Ovary (tissue), 9 donors: Measurements from ENCODE around the gene OR2V2. TPM values are rescaled to one million over a fixed set of nuclear protein-coding genes. Genes with fewer than 3 reads are reported as not detected.
A peak's percentile ranks its signal among the peaks of the same experiment; 100 is the strongest.
"Not testable (repeated sequence)": the region's sequence is repeated elsewhere in the genome, so short reads cannot be mapped to it uniquely, and the experiment has no call there.

Experiments
- DNase-seq, 5 donors: peaks; one replicate each; pipeline ENCODE4 v3.0.0-alpha.2; 2019 to 2020
- H3K27ac ChIP-seq, 2 donors: fragments of 200-600 bp; one replicate each; pipeline versions ENCODE4 v1.5.1 to v1.8.0; 2019 to 2022
- H3K27me3 ChIP-seq: fragments of 200-600 bp; one replicate; pipeline ENCODE4 v1.8.0; 2022
- H3K36me3 ChIP-seq: fragments of 200-600 bp; sonication (generic); one replicate; pipeline ENCODE4 v1.5.1; 2019
- H3K4me1 ChIP-seq: one replicate; pipeline ENCODE4 v1.8.1; 2013; ENCODE audit warnings: mild to moderate bottlenecking, moderate library complexity; ENCODE audit not compliant: insufficient read depth
- H3K4me3 ChIP-seq: fragments of 200-600 bp; sonication (generic); one replicate; pipeline ENCODE4 v1.5.1; 2017
- H3K9me3 ChIP-seq, 2 donors: fragments of 200-600 bp in 1 of 2; sonication (generic) in 1 of 2; one replicate each; pipeline versions ENCODE4 v1.5.1 to v1.8.1; 2013 to 2019; ENCODE audit warnings: mild to moderate bottlenecking in 1 of 2, moderate library complexity in 1 of 2
- CTCF ChIP-seq, 3 donors: fragments of 450-650 bp in 2 of 3; fragments of 200-600 bp in 1 of 3; IDR thresholded peaks; one replicate each; pipeline versions ENCODE4 v1.5.1 to v1.8.0; 2016 to 2022; ENCODE audit warnings: antibody characterized with exemption in 3 of 3, mild to moderate bottlenecking in 1 of 3
- EP300 ChIP-seq: sonication (generic); formaldehyde crosslinking; IDR thresholded peaks from one replicate; pipeline ENCODE4 v1.6.1; 2017; ENCODE audit warnings: antibody characterized with exemption
- POLR2A ChIP-seq: fragments of 450-650 bp; IDR thresholded peaks from one replicate; pipeline ENCODE4 v1.6.1; 2017; ENCODE audit warnings: antibody characterized with exemption, mild to moderate bottlenecking, moderate library complexity
- whole genome bisulfite sequencing, 3 donors: extraction: QIAGEN DNeasy Blood & Tissue Kit in 1 of 3; methylation state at CpG; one replicate each; pipeline versions ENCODE4 v1.1.5 to v1.1.7; 2013 to 2017; 5-methylcytosine and 5-hydroxymethylcytosine counted together
- intact Hi-C, 4 donors: fragments of 100-400 bp; cut with DNase I; formaldehyde crosslinking; loops; one replicate each; pipeline versions ENCODE4 v1.11.0 to v1.15.1; 2022 to 2023
- polyA plus RNA-seq, 2 donors: library from polyadenylated mRNA; stranded (reverse); fragments of 200-250 nt in 1 of 2; fragments of 350-450 nt in 1 of 2; fragmentation: Illumina TruSeq in 1 of 2; extraction: RNeasy Lipid Tissue Mini Kit (QIAGEN cat#74804) in 1 of 2; gene quantifications; one replicate each; pipeline ENCODE4 v1.2.3, GENCODE V29; 2013 to 2014
- total RNA-seq, 7 donors: library from RNA; depleted of rRNA in 2 of 7; stranded (reverse); fragments of >200 nt in 2 of 7; fragmentation: NEBNext Ultra II Directional in 3 of 7; extraction: Animal tissue kit (Norgen Biotek cat#: 25700) in 3 of 7; gene quantifications; one replicate each; pipeline versions ENCODE4 v1.1.0 to v1.2.4, GENCODE V29; 2016 to 2023
- donor health status: DM: no; HTN: no; CAD: no; lungs with moderate emphysema.
- donor health status: DM: no; HTN: no; CAD: no.
- donor health status: Bipolar disorder and iron deficiency.
- donor health status: DM: yes; HTN: yes; CAD: no.
- donor health status: DM: no; HTN: no; CAD: no.
- donor health status: DM: yes; HTN: yes; CAD: no.

OR2V2 gene
- total and polyA plus RNA-seq, 9 donors, result 0.80 TPM; not detected in 8

- intact Hi-C loops, result no loop called here
- H3K27me3 ChIP-seq, result no peaks in the 10 kb centered on the region
- 11 to 15% (median 15%) methylated on average over 11 of the region's 11 CpGs for WGBS, 3 donors
These were observed 20.6 kb downstream of the OR2V2 start for GRCh38 chr5:181167814-181168488.

GRCh38 chr5:181168595-181169118 lies 21.3 kb downstream of the OR2V2 start:
- 31 to 35% (median 31%) methylated on average over 14 of the region's 14 CpGs for WGBS, 3 donors
- H3K27me3 ChIP-seq, result peaks cover 3% of the 10 kb centered on the region
- H3K4me1 ChIP-seq, result no peaks in the 10 kb centered on the region
- H3K9me3 ChIP-seq, result no peaks in the 10 kb centered on the region
- H3K4me3 ChIP-seq, result no peak overlapping the region
- no peak overlapping the region for H3K27ac ChIP-seq
- DNase-seq, result no peak
- no peak for TF ChIP-seq EP300
- TF ChIP-seq CTCF (IDR thresholded peaks at IDR 0.05), result no peak
- TF ChIP-seq POLR2A, result no peak
- intact Hi-C loops, result no loop called here
- no peaks in the 10 kb centered on the region for H3K36me3 ChIP-seq

More at GRCh38 chr5:181167814-181168488, 20.6 kb downstream of the OR2V2 start:
- no peak for TF ChIP-seq EP300
- no peak for TF ChIP-seq CTCF (IDR thresholded peaks at IDR 0.05)
- no peak for TF ChIP-seq POLR2A
- Histone ChIP-seq H3K27ac (no peak overlapping the region), H3K4me3 (no peak overlapping the region), H3K4me1 (no peaks in the 10 kb centered on the region), H3K36me3 (no peaks in the 10 kb centered on the region), H3K9me3 (no peaks in the 10 kb centered on the region)
- no peak for DNase-seq

DNA sequence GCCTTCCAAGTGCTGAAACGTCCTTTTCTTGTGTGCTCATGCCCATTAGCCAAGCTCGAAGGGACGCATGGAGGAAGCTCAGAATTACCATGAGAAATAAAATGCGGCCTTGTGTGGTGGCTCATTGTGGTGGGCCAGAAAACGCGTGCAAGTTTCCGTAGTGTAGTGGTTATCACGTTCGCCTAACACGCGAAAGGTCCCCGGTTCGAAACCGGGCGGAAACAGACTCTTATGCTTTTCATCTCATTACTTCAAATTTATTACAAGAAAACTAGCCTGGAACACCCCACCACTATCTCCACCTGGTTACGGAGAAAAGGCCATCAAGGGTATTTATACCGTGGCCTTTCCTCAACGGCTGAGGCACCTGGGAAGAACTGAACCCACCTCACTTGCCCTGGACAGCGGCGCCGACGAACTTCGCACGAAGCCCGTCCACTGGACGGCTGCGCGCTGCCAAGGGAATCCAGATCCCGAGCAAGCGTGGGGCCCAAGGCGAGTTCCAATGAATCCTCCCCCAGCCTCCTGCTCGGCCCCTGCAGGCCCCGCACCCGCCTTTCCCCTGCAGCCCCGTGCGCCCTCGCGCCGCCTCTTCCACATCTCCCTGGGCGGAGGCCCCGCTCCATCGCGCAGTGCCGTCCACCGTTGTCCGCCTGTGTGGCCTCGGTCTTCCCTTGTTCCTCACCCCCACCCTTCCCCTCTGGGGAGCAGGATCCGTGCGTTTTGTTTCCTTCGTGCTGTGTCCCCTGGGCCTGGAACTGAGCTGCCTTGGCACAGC lies 22.3 kb downstream of the OR2V2 start:
- intact Hi-C loops, H3K27me3 ChIP-seq, H3K27ac ChIP-seq, H3K4me3 ChIP-seq, H3K36me3 ChIP-seq, H3K9me3 ChIP-seq, H3K4me1 ChIP-seq: not testable (repeated sequence)
- 4 to 6% (median 4%) methylated on average over 50 of the region's 50 CpGs for WGBS, 3 donors
- peak in 2 of 5 donors; percentile 49 to 65 for DNase-seq

- Histone ChIP-seq H3K9me3 (no peaks in the 10 kb centered on the region), H3K36me3 (no peaks in the 10 kb centered on the region), H3K4me3 (no peak overlapping the region), H3K4me1 (no peaks in the 10 kb centered on the region), H3K27me3 (peaks cover 6% of the 10 kb centered on the region), H3K27ac (no peak overlapping the region)
- WGBS, 3 donors, result 10 to 13% (median 11%) methylated on average over 32 to 33 of the region's 33 CpGs
- TF ChIP-seq EP300 (no peak), POLR2A (no peak), CTCF (IDR thresholded peaks at IDR 0.05) (no peak)
- intact Hi-C loops, result no loop called here
- DNase-seq, result no peak
These were observed 22.9 kb downstream of the OR2V2 start for GRCh38 chr5:181170237-181170825.
